HL-60 (cell line): ENCODE results near the gene TSACC.
A peak's percentile ranks its signal among the peaks of the same experiment; 100 is the strongest.

Source experiments
- DNase-seq, 2 experiments: peaks; one replicate each; pipeline ENCODE4 v3.0.0-alpha.2; 2010 to 2020; ENCODE audit warnings: low read depth in 1 of 2, low spot score in 1 of 2
- H3K27ac ChIP-seq: fragments of 250-450 bp; sonication (Bioruptor Pico); replicated peaks from 2 replicates; pipeline ENCODE4 v1.5.1; 2020; ENCODE audit warnings: mild to moderate bottlenecking, moderate library complexity
- H3K27me3 ChIP-seq: fragments of 250-450 bp; sonication (Bioruptor Pico); 2 replicates; pipeline ENCODE4 v1.5.1; 2021; ENCODE audit warnings: mild to moderate bottlenecking, moderate library complexity; ENCODE audit not compliant: insufficient read depth, poor library complexity, severe bottlenecking
- H3K4me3 ChIP-seq: replicated peaks from 2 replicates; pipeline ENCODE4 v1.5.1; 2011; ENCODE audit warnings: mild to moderate bottlenecking, control low read depth, low read length; ENCODE audit not compliant: insufficient read depth
- GABPA ChIP-seq: IDR thresholded peaks from 2 replicates; pipeline ENCODE4 v1.6.1; 2012; ENCODE audit warnings: low read depth
- POLR2AphosphoS5 ChIP-seq: IDR thresholded peaks from 2 replicates; pipeline ENCODE4 v1.6.1; 2012; ENCODE audit warnings: low read depth
- REST ChIP-seq: IDR thresholded peaks from 2 replicates; pipeline ENCODE4 v1.6.1; 2012; ENCODE audit warnings: low read depth; ENCODE audit not compliant: insufficient replicate concordance
- SPI1 ChIP-seq: IDR thresholded peaks from 2 replicates; pipeline ENCODE4 v1.6.1; 2012; ENCODE audit warnings: low read depth, mild to moderate bottlenecking, borderline replicate concordance
- TF ChIP-seq, protein P1 (sequence below): IDR thresholded peaks from one replicate; pipeline ENCODE4 v1.5.1; 2011; ENCODE audit warnings: low read length, control low read depth, inconsistent platforms; ENCODE audit not compliant: insufficient read depth

The TSACC gene

GRCh38 chr1:156308078-156308477, 30.2 kb upstream of the TSACC start:
- Histone ChIP-seq H3K4me3 (no peak overlapping the region), H3K27me3 (no peaks in the 10 kb centered on the region), H3K27ac (no peak overlapping the region)
- no peak for DNase-seq
- TF ChIP-seq, protein P1, sequence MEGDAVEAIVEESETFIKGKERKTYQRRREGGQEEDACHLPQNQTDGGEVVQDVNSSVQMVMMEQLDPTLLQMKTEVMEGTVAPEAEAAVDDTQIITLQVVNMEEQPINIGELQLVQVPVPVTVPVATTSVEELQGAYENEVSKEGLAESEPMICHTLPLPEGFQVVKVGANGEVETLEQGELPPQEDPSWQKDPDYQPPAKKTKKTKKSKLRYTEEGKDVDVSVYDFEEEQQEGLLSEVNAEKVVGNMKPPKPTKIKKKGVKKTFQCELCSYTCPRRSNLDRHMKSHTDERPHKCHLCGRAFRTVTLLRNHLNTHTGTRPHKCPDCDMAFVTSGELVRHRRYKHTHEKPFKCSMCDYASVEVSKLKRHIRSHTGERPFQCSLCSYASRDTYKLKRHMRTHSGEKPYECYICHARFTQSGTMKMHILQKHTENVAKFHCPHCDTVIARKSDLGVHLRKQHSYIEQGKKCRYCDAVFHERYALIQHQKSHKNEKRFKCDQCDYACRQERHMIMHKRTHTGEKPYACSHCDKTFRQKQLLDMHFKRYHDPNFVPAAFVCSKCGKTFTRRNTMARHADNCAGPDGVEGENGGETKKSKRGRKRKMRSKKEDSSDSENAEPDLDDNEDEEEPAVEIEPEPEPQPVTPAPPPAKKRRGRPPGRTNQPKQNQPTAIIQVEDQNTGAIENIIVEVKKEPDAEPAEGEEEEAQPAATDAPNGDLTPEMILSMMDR = no peak
- no peak for TF ChIP-seq GABPA
- no peak for TF ChIP-seq SPI1
- TF ChIP-seq REST = no peak
- no peak for TF ChIP-seq POLR2AphosphoS5

DNA sequence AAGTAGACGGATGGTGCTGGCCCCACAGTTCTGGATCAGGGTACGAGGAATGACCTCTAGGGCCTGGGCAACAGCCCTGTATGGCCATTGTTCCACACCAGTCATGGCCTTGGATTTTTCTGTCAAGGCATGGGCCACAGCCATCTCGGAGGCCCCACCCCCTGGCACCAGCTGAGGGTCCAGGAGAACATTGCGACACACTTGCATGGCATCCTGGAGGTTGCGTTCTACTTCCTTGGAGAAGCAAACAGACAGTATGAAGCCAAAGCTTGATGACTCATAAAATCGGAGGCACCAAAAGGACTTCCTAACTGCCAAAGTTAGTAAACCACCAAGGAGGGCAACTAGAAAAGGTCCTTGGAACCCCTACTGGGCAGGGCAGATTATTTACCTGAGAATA, 27.4 kb upstream of the TSACC start:
- DNase-seq = peak; percentile 37 to 89
- Histone ChIP-seq H3K27ac (peak overlapping the region; percentile 27; the same call in 1 of the 2 replicates), H3K27me3 (no peaks in the 10 kb centered on the region), H3K4me3 (no peak overlapping the region)
- TF ChIP-seq SPI1 (no peak), GABPA (no peak)

- DNase-seq = no peak
- TF ChIP-seq, protein P1 = no peak
- TF ChIP-seq REST (no peak), POLR2AphosphoS5 (no peak), SPI1 (no peak), GABPA (no peak)
- Histone ChIP-seq H3K27me3 (no peaks in the 10 kb centered on the region), H3K27ac (no peak overlapping the region), H3K4me3 (no peak overlapping the region)
These were observed 21.4 kb upstream of the TSACC start for GRCh38 chr1:156316909-156317308.

DNA sequence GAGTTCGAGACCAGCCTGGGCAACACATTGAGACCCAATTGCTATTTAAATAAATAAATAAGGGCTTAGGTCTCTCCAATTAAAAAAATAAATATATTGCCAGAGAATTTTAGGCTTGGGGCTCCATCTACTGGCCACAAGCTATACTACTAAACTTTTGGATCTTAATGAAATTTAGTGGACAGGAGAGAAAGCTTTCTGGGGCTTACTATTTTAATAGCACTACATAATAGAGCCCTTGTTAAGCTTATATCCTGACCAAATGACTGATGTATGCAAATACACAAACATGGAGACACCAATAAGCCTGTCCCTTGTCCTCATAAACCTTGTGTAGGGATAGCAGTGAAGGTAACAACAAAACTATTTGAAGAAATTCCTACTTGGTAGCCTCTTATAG, 18.7 kb upstream of the TSACC start:
- no peak overlapping the region for H3K27ac ChIP-seq
- peak in 1 of 2 experiments; percentile 7 for DNase-seq
- TF ChIP-seq SPI1 = no peak
- no peak for TF ChIP-seq GABPA
- TF ChIP-seq POLR2AphosphoS5 = no peak
- TF ChIP-seq, protein P1 = peak; percentile 9
- H3K4me3 ChIP-seq = no peak overlapping the region
- H3K27me3 ChIP-seq = no peaks in the 10 kb centered on the region
